ENCODE measurements around the gene ASB10.

DNA sequence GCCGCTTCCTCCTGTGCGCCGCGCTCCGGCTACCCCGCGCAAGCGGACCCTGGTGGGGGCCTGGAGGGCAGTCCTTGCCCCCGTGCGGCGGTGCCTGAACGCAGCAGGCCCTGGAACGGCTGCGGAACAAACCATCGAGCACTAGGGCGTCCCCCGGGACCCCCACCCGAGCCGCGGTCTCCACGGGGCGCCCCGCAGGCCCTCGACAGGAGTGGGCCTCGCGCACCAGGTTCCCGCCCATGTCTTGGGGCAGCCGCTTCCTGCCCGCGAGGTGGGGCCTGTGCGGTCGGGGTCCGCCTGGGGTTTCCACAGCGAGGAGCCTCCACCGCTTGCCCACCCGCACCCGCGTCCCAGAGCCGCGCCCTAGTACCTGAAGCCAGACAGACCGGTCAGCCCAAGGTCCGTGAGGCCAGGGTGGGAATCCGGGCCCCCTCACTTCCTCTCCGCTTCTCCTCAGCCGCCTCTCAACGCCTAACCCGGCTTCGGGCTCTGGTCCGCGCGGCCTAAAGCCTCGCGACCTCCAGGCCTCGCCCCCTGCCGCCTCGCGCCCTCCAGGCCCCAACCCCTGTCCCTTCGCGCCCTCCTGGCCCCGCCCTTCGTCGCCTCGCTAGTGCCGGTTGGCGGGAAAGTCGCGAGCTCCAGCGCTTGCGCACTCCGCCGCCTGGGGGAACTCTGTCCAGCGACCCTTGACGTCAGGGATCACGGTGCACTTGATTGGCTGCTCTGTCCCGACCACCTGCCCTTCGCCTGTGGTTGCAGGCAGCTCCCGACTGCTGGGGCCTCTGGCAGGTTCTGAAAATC, 12.6 kb downstream of the ASB10 start:
- TF ChIP-seq, protein P1, sequence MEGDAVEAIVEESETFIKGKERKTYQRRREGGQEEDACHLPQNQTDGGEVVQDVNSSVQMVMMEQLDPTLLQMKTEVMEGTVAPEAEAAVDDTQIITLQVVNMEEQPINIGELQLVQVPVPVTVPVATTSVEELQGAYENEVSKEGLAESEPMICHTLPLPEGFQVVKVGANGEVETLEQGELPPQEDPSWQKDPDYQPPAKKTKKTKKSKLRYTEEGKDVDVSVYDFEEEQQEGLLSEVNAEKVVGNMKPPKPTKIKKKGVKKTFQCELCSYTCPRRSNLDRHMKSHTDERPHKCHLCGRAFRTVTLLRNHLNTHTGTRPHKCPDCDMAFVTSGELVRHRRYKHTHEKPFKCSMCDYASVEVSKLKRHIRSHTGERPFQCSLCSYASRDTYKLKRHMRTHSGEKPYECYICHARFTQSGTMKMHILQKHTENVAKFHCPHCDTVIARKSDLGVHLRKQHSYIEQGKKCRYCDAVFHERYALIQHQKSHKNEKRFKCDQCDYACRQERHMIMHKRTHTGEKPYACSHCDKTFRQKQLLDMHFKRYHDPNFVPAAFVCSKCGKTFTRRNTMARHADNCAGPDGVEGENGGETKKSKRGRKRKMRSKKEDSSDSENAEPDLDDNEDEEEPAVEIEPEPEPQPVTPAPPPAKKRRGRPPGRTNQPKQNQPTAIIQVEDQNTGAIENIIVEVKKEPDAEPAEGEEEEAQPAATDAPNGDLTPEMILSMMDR (IDR thresholded peaks at IDR 0.05), result no peak
- TF ChIP-seq POLR2A (IDR thresholded peaks at IDR 0.05), result no peak

All from prostate gland (tissue), 2 donors.